Activated naive CD8-positive, alpha-beta T cell treated with anti-CD3 and anti-CD28 coated beads for 36 hours (primary cell): Measurements from ENCODE around the gene BEND3. TPM values are rescaled to one million over a fixed set of nuclear protein-coding genes. Genes with fewer than 3 reads are reported as not detected.
"Not testable (repeated sequence)": the region's sequence is repeated elsewhere in the genome, so short reads cannot be mapped to it uniquely, and the experiment has no call there.

ENCODE experiments used
- DNase-seq: peaks from one replicate; pipeline ENCODE4 v3.0.0; 2021
- H3K27ac Mint-ChIP-seq: one replicate; pipeline ENCODE4 v1.8.0; 2022; ENCODE audit warnings: mild to moderate bottlenecking, moderate library complexity, mixed read lengths
- H3K27me3 Mint-ChIP-seq: one replicate; pipeline ENCODE4 v1.8.0; 2022; ENCODE audit warnings: mild to moderate bottlenecking, mixed read lengths
- H3K36me3 Mint-ChIP-seq: one replicate; pipeline ENCODE4 v1.8.0; 2021; ENCODE audit warnings: mild to moderate bottlenecking, mixed read lengths
- H3K4me1 Mint-ChIP-seq: one replicate; pipeline ENCODE4 v1.8.0; 2021; ENCODE audit warnings: mixed read lengths
- H3K4me3 Mint-ChIP-seq: one replicate; pipeline ENCODE4 v1.8.0; 2022; ENCODE audit warnings: mild to moderate bottlenecking, moderate library complexity, mixed read lengths
- H3K9me3 Mint-ChIP-seq: one replicate; pipeline ENCODE4 v1.8.0; 2022; ENCODE audit warnings: mixed read lengths
- total RNA-seq, 2 experiments: library from RNA; stranded (reverse); gene quantifications; one replicate each; pipeline ENCODE4 v1.2.3, GENCODE V29; 2021

The BEND3 gene
- total RNA-seq, 2 experiments from 2014 or later, result 8.6 to 9.3 TPM

DNA sequence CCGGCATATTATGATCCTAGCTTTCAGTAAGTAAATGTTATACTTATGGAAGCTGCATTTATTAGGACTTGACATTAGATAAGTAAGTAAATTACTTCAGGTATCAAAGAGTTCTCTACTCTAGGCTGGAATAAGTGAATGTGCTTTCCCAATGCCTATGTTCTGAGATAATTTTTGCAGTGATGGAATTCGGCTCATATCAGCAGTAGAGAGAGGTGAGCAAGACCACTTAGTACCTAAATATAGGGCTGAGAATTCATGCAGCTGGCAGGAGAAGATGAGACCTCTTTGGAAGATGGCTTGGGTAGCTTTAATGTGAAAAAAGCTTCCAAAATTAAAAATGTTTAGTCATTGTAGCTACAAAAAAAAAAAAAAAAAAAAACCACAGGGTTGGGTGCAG, 13.3 kb upstream of the BEND3 start:
- no peak for DNase-seq
- Mint-ChIP-seq H3K4me1 (peaks cover 5% of the 10 kb centered on the region), H3K4me3 (no peak overlapping the region), H3K27ac (no peak overlapping the region), H3K36me3 (no peaks in the 10 kb centered on the region), H3K27me3 (no peaks in the 10 kb centered on the region), H3K9me3 (no peaks in the 10 kb centered on the region)

GRCh38 chr6:107128175-107128574, 12.9 kb upstream of the BEND3 start:
- no peak overlapping the region for H3K4me3 Mint-ChIP-seq
- DNase-seq, result no peak
- H3K4me1 Mint-ChIP-seq, result peaks cover 5% of the 10 kb centered on the region
- no peaks in the 10 kb centered on the region for H3K9me3 Mint-ChIP-seq
- no peaks in the 10 kb centered on the region for H3K27me3 Mint-ChIP-seq
- H3K36me3 Mint-ChIP-seq, result no peaks in the 10 kb centered on the region
- H3K27ac Mint-ChIP-seq, result no peak overlapping the region

- no peaks in the 10 kb centered on the region for H3K9me3 Mint-ChIP-seq
- H3K4me3 Mint-ChIP-seq, result no peak overlapping the region
- peaks cover 5% of the 10 kb centered on the region for H3K4me1 Mint-ChIP-seq
- no peak for DNase-seq
- no peaks in the 10 kb centered on the region for H3K36me3 Mint-ChIP-seq
- no peak overlapping the region for H3K27ac Mint-ChIP-seq
- no peaks in the 10 kb centered on the region for H3K27me3 Mint-ChIP-seq
Observed at GRCh38 chr6:107125771-107126170, 10.5 kb upstream of the BEND3 start.

- Mint-ChIP-seq H3K27ac (no peak overlapping the region), H3K4me3 (no peak overlapping the region), H3K9me3 (no peaks in the 10 kb centered on the region)
Observed at GRCh38 chr6:107124934-107125348, 9.6 kb upstream of the BEND3 start.

GRCh38 chr6:107123501-107123900, 8.2 kb upstream of the BEND3 start:
- no peak for DNase-seq
- no peak overlapping the region for H3K27ac Mint-ChIP-seq
- H3K4me1 Mint-ChIP-seq, result peaks cover 5% of the 10 kb centered on the region
- no peak overlapping the region for H3K4me3 Mint-ChIP-seq
- no peaks in the 10 kb centered on the region for H3K36me3 Mint-ChIP-seq
- no peaks in the 10 kb centered on the region for H3K9me3 Mint-ChIP-seq
- H3K27me3 Mint-ChIP-seq, result no peaks in the 10 kb centered on the region

More at GRCh38 chr6:107124934-107125348, 9.6 kb upstream of the BEND3 start:
- no peaks in the 10 kb centered on the region for H3K27me3 Mint-ChIP-seq
- no peak for DNase-seq
- peaks cover 5% of the 10 kb centered on the region for H3K4me1 Mint-ChIP-seq
- no peaks in the 10 kb centered on the region for H3K36me3 Mint-ChIP-seq

DNA sequence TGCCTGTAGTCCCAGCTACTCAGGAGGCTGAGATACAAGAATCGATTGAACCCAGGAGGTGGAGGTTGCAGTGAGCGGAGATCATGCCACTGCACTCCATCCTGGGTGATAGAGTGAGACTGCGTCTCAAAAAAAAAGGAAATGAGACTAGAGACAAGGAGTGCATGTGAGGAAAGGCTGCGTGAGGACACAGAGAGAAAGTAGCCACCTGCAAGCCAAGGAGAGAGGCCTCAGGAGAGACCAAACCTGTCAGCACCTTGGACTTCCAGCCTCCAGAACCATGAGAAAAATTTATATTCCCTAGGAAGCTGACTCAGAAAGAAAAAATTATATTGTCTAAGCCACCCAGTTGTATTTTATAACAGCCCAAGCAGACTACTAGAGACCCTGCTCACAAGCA, 7.4 kb upstream of the BEND3 start:
- H3K4me1 Mint-ChIP-seq, result peaks cover 5% of the 10 kb centered on the region

GRCh38 chr6:107121964-107122495, 6.7 kb upstream of the BEND3 start:
- Mint-ChIP-seq H3K27me3 (peaks cover 2% of the 10 kb centered on the region), H3K4me3 (no peak overlapping the region), H3K9me3 (no peaks in the 10 kb centered on the region), H3K36me3 (no peaks in the 10 kb centered on the region), H3K27ac (no peak overlapping the region), H3K4me1 (peaks cover 5% of the 10 kb centered on the region)
- DNase-seq, result no peak

More for the DNA sequence above, 7.4 kb upstream of the BEND3 start:
- no peaks in the 10 kb centered on the region for H3K36me3 Mint-ChIP-seq
- H3K9me3 Mint-ChIP-seq, result no peaks in the 10 kb centered on the region
- H3K27me3 Mint-ChIP-seq, result no peaks in the 10 kb centered on the region
- H3K4me3 Mint-ChIP-seq, result no peak overlapping the region
- H3K27ac Mint-ChIP-seq, result no peak overlapping the region
- no peak for DNase-seq

DNA sequence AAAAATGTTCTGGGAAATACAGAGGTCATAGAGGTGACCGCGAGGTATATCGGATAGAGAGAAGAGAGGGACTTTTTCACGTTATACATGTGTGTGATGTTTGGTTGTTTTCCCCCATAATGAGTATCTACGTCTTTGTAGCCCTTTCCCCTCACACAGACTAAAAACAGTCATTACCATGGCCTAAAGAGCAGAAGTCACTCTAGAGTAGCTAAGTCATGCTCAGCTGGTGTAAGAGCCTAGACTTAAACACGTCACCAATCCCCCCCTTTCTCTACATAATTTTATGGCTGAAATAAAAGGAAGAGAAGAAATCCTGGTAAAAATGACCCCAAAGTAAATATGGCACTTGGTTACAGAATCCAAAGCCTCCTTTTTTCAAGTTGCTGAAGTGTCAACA, 6.0 kb upstream of the BEND3 start:
- Mint-ChIP-seq H3K27me3 (peaks cover 9% of the 10 kb centered on the region), H3K4me3 (no peak overlapping the region), H3K9me3 (no peaks in the 10 kb centered on the region), H3K27ac (no peak overlapping the region), H3K36me3 (no peaks in the 10 kb centered on the region), H3K4me1 (peaks cover 13% of the 10 kb centered on the region)
- DNase-seq, result no peak

- no peak overlapping the region for H3K4me3 Mint-ChIP-seq
- peaks cover 14% of the 10 kb centered on the region for H3K27me3 Mint-ChIP-seq
- peaks cover 17% of the 10 kb centered on the region for H3K4me1 Mint-ChIP-seq
- H3K36me3 Mint-ChIP-seq, result no peaks in the 10 kb centered on the region
- H3K27ac Mint-ChIP-seq, result no peak overlapping the region
- no peaks in the 10 kb centered on the region for H3K9me3 Mint-ChIP-seq
- DNase-seq, result no peak
Observed at GRCh38 chr6:107120404-107120803, 5.1 kb upstream of the BEND3 start.

GRCh38 chr6:107118976-107119375, 3.7 kb upstream of the BEND3 start:
- no peak overlapping the region for H3K4me3 Mint-ChIP-seq
- H3K9me3 Mint-ChIP-seq, result no peaks in the 10 kb centered on the region
- no peak overlapping the region for H3K27ac Mint-ChIP-seq
- no peaks in the 10 kb centered on the region for H3K36me3 Mint-ChIP-seq
- peaks cover 14% of the 10 kb centered on the region for H3K27me3 Mint-ChIP-seq
- H3K4me1 Mint-ChIP-seq, result peaks cover 13% of the 10 kb centered on the region
- no peak for DNase-seq

DNA sequence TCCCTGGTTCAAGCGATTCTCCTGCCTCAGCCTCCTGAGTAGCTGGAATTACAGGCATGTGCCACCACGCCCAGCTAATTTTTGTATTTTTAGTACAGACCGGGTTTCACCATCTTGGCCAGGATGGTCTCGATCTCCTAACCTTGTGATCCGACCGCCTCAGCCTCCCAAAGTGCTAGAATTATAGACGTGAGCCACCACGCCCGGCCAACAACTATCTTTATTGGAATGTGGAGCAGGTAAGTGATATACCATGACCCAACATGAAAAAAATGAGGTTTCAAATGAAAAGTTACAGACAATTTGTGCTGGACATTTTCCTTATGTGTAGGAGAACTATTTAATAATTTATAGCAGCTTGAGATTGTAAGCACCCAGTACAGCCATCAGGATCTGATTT, 3.2 kb upstream of the BEND3 start:
- not testable (repeated sequence) for H3K27ac Mint-ChIP-seq, H3K4me3 Mint-ChIP-seq, DNase-seq, H3K36me3 Mint-ChIP-seq, H3K9me3 Mint-ChIP-seq
- Mint-ChIP-seq H3K4me1 (peaks cover 17% of the 10 kb centered on the region), H3K27me3 (peaks cover 14% of the 10 kb centered on the region)

GRCh38 chr6:107116931-107117330, 1.6 kb upstream of the BEND3 start:
- Mint-ChIP-seq H3K9me3 (no peaks in the 10 kb centered on the region), H3K4me1 (peaks cover 19% of the 10 kb centered on the region), H3K4me3 (no peak overlapping the region), H3K27ac (no peak overlapping the region), H3K27me3 (peaks cover 14% of the 10 kb centered on the region), H3K36me3 (no peaks in the 10 kb centered on the region)
- DNase-seq, result no peak

DNA sequence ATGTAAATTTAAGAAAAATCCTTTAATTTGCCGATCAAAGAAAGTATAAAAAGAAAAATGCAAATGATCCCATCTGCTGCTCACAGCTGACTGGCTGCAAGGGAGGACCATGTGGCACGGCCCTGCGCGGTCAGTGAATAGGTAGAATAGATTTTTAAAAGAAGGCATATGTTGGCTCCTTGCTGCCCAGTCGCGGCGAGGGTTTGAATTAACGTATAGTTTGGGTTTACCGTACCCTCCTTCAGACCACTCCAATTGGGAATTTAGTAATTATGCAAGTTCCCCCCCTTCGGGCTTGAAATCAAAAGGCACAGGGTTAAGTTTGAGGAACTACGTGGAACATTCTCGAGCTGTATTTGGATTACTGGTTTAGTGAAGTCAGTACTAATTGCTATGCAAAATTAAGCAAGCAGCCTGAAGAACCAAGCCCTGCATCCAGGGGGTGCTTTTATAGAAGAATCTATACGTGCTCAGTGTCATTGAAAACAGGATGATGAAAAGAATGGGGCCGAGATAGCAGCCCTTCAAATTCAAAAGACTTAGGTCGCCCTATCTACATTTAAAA, 1.1 kb upstream of the BEND3 start:
- peak overlapping the region; percentile 78 for H3K4me3 Mint-ChIP-seq
- H3K9me3 Mint-ChIP-seq, result no peaks in the 10 kb centered on the region
- peaks cover 14% of the 10 kb centered on the region for H3K27me3 Mint-ChIP-seq
- H3K27ac Mint-ChIP-seq, result peak overlapping the region; percentile 66
- no peaks in the 10 kb centered on the region for H3K36me3 Mint-ChIP-seq
- H3K4me1 Mint-ChIP-seq, result peaks cover 19% of the 10 kb centered on the region
- peak; percentile 18 for DNase-seq

- Mint-ChIP-seq H3K36me3 (no peaks in the 10 kb centered on the region), H3K9me3 (no peaks in the 10 kb centered on the region), H3K4me1 (peaks cover 19% of the 10 kb centered on the region), H3K27me3 (peaks cover 14% of the 10 kb centered on the region), H3K27ac (peak overlapping the region; percentile 66), H3K4me3 (peak overlapping the region; percentile 78)
- DNase-seq, result peak; percentile 35
Observed at GRCh38 chr6:107115695-107116327, 496 bp upstream of the BEND3 start.

- Mint-ChIP-seq H3K27me3 (peaks cover 14% of the 10 kb centered on the region), H3K27ac (peak overlapping the region; percentile 74), H3K9me3 (no peaks in the 10 kb centered on the region), H3K4me3 (peak overlapping the region; percentile 80), H3K4me1 (peaks cover 21% of the 10 kb centered on the region), H3K36me3 (no peaks in the 10 kb centered on the region)
- peak; percentile 82 for DNase-seq
Observed at GRCh38 chr6:107114213-107114925, 946 bp downstream of the BEND3 start.
